Smooth muscle cell of the brain vasculature (primary cell): Measurements from ENCODE around the gene TNIK.
"Not testable (repeated sequence)": the region's sequence is repeated elsewhere in the genome, so short reads cannot be mapped to it uniquely, and the experiment has no call there.

ENCODE experiments used
- DNase-seq: peaks from one replicate; pipeline ENCODE4 v3.0.0-alpha.2; 2012; ENCODE audit warnings: low read depth, low spot score

The TNIK gene

DNA sequence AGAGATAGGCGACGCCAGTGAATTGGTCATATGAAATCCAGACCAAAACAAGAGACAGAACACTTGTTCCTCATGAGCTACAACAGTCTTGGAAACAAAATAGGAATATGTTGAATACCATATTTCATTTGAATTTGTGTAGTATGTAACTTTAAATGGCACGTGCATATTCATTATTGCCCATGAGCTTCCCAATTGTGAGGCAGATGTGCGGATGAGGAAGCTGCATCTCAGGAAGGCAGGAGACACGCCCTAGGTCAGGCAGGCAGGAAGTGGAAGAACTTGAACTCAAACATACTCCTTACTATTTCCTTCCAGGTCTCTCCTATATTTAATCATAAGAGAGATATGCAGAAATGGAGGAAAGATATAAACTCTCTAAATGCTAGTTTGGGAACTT, 326.9 kb downstream of the TNIK start:
- DNase-seq: no peak

DNA sequence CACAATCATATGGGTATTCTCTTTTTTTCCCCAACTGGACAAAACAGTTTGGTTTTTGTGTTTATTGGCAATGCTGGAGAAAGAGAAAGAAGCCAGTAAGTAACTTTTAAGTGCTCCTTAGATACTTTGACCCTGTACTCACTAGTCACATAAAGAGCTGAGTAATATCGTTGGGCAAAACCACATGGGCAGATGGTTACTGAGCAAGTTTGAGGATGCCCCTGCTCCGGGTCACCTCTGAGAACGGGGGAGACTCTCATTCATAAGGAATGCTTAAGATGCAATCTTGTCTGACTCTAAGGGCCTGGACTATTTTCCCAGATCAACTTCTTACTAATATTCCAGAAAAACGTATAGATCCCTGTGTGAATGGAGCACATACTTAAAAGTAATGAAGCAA, 327.3 kb downstream of the TNIK start:
- DNase-seq: no peak

DNA sequence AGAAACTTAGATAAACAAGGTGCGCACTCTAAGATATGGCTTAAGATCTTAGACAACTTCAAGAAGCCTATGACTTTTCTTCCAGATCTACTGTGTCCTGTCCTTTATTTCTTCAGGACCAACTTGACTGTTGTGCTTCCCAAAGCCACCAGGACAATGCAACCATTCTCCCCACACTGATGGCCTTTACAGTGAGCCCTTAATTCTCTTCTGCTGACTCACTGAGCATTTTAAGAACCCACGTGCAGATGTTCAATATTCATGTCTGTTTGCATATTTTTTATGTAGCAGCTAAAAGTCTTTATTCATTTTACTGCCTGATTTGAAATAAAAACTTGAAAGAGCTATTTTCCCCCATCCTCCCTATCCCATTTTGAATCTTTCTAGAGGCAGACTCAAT, 330.4 kb downstream of the TNIK start:
- DNase-seq: no peak

DNA sequence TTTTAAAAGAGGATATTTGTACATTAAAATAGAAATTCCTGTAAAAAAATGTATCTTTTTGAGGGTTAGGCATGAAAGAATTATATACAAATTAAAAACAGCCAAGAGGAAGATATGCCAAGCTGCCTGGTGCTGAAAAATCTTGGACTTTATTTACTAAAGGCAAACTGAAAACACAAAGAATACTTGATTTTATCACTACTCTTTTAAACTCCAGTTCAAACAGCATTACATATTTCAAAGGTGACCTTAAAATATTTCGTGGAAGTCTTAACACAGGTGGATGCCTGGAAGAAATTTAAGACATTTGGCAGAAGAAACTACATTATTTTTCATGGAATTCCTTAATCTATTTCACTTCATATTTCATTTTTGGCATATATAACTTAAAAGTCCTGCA, 332.6 kb downstream of the TNIK start:
- no peak for DNase-seq

DNA sequence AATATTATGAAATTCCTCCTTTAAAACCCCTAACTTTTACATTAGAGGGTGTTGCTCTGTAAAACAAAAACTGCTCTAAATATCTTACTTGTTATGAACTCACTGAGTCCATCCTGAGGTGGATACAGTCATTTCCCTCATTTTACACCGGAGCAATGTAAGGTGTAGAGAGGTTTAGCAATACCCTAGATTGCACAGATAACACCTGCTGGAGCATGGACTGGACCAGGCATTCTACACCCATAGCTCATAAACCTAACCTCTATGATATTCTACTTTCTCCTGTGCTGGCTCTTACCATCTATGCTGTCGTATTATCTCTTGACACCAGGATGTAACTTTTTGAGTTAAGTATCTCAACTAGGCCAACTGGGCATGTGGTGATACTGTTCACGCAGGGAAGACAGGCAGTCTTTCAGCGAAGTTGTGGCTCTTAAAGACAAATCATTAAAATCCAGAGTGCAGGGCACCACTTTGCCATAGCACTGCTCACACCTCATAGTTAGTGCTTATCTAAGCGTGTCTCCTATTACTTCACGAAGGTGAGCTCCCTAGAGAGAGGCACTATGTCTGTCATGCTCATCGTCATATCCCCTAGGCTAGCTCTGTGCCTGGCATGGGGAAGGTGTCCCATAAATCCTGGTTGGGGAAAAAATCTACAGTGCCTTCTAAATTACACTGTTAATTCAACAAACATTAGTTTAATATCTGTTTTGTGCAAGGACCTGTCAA, 333.6 kb downstream of the TNIK start:
- no peak for DNase-seq

DNA sequence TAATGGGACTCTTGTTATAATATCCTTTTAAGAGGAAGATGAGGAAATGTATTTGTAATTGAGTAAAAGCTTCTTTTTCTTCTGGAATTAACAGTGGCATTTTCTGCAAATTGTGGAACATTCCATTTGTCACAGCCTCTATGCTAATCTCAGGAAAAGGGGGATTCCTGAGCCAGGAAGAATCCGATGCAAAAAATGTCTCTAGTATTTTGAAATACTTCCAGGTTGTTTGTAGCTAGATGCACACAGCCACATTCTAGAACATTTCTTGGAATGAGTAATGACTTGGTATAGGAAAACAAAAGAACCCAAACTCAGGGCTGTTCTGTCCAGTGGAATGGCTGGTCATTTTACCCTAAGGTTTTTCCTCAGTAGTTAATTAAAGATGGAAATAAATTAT, 335.2 kb downstream of the TNIK start:
- no peak for DNase-seq

DNA sequence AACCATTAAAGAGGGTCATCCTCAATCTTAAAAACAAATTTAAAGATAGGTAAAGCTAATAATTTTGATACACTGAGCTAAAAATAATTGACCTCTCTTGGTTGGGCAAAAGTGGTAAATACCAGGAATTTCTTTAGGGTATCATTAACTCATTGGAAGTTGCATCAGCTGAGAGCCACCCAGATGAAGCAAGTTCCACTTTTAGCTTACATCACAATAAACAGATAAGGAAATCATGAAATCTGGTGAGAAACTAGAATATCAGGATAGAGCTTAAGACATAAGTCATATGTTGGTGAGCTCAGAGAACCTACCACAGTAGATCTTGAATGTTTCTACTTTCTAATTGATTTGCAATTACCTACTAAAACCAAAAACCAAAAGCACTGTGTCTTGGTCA, 336.3 kb downstream of the TNIK start:
- no peak for DNase-seq

DNA sequence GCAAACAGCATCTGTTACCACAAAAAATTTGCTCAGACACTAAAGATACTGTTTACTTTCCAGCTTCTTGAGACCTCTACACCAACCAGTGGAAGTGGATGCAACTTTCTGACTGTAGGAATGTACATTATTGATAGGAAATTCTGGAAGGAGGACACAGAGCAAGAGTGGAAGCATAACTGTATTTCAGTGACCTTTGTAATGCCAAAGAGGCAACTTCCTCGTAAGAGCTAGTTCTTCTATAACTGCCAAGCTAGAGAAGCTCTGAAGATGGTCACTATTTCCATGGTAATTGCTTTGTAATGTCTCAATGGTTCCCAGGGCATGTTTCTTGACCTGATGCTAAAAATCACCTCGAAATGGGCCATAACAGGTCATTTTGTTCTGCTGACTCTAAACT, 337.3 kb downstream of the TNIK start:
- DNase-seq: no peak

DNA sequence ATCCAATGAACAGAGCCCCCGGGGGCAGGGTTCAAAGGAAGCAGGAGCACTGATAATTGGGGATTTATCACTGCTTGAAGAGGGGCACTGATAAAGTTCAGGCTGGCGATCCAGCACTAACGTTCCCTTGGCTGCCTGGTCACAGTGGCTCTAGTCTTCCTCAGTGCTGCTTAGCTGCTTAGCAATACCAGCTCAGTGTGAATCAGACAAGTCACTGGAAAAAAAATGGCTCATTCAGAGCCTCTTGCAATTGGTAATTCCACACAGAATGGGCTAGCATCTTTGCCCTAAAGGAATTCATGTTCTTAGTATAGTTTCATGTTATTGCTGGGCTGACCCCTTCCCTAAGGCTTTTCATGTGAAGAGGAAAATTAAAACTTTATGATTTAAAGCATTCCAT, 338.0 kb downstream of the TNIK start:
- no peak for DNase-seq

DNA sequence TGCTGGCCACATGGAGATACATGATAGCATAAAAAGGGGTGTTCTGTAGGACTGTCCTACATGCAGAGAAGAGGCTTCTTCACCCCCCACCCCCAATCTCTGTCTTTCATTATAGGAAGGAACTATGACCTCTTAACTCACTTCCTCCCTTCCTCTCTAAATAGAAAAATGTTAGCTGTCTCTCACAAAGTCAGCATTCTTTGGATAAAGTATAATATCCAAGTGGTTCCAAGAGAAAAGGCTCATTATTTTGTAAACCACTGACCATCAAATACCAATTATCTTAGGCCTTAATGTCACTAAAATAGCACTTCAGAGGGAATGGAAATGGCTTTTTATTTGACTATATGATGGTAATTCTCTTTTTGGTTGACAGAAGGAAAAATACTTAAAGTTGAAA, 338.4 kb downstream of the TNIK start:
- no peak for DNase-seq

DNA sequence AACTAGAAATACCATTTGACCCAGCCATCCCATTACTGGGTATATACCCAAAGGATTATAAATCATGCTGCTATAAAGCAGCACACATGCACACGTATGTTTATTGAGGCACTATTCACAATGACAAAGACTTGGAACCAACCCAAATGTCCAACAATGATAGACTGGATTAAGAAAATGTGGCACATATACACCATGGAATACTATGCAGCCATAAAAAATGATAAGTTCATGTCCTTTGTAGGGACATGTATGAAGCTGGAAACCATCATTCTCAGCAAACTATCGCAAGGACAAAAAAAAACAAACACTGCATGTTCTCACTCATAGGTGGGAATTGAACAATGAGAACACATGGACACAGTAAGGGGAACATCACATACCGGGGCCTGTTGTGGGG, 340.8 kb downstream of the TNIK start:
- not testable (repeated sequence) for DNase-seq

DNA sequence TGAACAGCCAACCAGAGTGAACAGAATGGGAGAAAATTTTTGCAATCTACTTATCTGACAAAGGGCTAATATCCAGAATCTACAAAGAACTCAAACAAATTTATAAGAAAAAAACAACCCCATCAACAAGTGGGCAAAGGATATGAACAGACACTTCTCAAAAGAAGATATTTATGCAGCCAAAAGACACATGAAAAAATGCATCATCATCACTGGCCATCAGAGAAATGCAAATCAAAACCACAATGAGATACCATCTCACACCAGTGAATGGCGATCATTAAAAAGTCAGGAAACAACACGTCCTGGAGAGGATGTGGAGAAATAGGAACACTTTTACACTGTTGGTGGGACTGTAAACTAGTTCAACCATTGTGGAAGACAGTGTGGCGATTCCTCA, 341.2 kb downstream of the TNIK start:
- not testable (repeated sequence) for DNase-seq

DNA sequence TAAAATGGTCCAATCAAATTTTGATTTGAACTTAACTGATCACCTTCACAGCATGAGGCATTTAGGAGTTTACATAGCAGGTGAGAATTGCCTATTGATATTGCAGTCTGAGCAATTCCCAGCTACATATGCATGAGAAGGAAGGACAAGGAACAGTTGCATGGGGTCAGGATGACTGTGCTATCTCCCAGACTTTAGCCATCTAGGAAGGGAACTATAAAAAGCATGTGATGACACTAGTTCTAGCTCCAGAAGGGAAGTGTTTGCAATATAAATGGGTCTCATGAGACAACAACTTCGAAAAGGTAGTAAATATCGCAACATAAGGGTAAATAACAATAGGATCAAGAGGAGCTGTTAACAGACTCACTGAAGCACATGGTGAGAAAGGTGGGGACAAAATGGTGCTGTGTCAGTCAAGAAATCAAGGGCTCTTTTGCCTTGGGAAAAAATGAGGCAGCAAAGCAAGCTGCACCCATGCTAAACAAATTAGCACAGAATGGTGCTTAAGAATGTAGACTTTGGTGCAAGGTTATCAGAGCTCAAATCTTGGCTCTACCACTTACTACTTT, 343.3 kb downstream of the TNIK start:
- no peak for DNase-seq

DNA sequence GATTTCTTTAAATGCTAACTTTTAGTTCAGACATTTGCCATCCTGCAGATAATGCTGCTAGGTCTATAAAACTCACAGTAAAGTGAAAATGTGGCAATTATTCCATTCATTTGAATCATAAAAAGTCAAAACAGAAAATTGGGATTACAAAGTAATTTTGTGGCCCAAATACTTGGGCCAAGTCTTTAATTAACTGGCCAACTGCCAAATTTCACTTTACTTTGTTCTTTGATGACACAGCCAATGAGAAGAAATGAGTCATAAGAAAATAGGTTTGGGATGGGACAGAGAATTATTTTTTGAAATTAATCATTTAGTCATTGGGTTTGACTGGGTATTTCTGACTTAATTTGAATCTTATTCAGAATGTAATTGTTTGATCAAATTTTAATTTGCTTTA, 343.8 kb downstream of the TNIK start:
- no peak for DNase-seq

DNA sequence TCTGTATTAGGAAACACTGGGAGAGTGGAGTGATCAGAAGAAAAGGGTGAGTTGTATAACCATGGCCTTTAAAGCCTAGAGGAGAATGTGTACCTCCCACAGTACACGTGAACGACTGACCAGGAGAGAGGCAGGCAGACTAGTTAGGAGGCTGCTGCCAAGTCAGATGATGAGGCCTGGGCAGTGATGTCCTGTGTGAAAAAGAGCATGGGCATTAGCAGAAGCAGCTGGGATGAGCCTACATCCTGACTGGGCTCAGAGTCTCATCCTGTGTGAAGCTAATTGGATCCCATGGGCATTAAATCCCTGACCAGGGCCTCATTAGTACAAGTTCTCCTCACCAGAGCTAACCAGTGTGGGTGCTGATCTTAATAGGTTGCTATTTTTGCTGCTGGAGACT, 344.5 kb downstream of the TNIK start:
- DNase-seq: no peak

DNA sequence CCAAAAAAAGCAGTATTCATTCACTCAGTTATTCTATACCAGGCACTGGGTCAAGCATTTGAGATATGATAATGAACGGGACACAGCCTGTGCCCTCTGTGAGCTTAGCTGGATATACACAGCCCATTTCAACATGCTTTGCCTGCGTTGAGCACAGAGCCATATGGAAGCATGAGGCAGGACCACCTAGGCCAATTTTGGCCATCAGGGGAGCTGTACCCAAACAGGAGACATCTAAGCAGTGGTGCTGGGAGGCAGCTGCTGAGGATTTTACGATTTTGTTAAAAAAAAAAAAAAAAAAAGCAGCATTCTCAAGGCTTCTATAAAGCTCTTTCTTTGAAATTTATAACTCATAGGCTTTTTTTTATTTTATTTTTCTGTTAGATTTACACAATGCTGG, 346.5 kb downstream of the TNIK start:
- DNase-seq: no peak

DNA sequence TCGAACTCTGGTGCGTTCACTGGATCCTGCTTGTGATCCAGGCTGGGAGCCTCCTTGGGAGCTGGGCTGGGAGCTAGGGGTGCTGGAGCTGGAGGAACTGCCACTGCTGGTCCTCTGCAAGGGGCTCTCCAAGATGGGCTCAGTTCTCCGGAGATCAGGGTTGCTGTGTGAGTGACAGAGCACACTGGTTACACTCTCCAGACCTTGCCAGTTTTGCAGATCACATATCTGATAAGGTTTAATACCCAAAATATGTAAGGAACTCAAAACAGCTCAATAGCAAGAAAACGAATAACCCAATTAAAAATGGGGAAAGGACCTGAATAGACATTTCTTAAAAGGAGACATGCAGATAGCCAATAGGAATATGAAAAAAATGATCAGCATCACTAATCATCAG, 349.5 kb downstream of the TNIK start:
- DNase-seq: no peak

DNA sequence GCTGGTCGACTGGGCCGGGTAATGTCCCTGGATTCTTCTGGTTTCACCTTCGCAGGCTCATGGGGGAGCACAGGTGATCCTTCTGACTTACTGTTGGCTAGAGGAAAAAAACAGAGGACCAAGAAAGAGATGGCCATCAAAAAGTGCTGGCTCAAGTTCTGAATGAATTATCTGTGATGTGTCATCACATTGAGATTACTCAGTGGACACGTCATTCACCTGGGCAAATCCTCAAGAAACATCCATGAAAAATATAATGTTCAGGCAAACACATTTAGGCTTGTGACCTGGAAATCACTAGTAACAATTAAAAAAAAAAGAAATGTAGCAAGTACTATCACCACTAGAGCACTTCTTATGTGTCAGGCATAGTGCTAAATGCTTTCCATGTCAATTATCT, 352.1 kb downstream of the TNIK start:
- no peak for DNase-seq

DNA sequence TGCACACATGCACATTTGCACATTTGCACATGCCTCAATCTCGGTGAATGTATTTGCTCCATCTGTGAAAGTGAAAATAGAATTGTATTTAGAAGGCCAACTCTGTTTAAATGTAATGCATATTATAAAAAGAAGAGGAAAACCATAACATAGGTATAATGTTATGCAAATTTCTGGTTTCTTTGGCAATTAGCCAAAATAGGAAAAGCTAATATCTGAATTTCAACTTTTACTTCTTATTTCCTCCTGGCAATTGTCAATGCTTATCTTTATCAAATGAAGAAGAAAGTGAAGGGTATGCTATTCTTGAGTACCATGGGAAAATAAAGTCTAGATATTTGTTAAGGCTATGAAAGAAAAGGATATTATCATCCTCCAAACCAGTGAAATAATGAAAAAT, 357.0 kb downstream of the TNIK start:
- no peak for DNase-seq

DNA sequence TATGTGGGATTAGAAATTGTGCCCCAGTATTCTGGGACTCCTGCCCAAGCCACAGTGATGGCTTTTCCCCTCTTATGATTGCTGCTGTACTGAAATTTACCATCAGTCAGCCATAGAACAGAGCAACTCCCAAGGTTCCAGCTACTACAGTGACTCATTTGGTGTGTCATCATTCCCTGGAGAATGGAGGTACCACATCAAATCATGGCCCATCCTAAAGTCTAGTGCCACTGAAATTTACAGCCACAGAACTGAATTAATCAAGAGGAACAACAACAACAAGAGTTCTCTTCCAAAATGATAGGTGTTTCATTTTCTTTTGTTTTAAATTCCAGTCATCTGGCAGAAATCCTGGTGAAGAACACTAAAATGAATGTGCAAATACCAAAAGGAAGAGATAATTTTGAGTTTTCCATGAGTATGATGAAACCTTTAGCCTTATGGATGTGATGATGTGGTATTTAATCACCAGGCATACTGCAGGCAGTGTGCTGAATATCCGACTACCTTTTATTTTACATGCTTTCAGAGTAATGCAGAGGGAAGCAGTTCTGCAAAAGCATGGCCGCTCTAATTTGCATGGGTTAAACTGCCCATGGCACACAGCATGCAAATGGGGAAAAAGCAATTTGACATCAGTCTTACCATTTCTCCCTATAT, 358.1 kb downstream of the TNIK start:
- no peak for DNase-seq

DNA sequence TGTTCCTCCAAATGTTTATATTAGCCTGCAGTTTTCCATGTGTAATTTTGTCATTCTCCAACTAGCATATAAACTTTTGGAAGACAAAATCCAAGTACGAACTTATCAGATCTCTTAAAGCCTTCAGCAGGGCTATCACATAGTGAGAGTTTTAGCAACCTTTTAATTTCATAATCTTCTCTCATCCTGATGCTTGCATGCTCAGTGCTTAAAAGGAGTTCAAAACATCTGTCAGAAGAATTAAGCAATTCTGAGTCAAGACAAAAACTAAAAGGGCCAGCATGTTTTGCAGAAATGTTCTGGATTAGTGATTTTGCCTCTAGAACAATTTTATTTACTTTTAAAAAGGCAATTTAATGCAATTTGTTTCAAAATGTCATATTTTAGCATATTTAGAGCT, 360.3 kb downstream of the TNIK start:
- no peak for DNase-seq

DNA sequence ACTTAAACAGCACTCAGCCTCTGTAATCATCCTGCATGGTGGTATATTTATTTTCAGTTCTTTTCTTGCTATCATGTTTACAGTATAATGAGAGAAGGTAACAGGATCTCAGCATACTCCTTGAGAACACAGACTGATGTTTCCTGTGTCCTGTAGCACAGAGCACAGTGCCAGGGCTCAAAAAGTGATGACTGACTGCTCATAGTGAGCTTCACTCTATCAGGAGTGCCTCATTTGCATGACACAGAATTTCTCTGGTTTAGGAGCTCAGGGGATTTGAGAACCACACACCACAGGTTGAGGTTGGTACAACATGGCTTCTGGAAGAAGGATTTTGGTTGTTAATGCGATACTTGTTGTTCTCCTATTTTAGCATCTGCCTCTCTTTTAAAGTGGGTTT, 365.1 kb downstream of the TNIK start:
- no peak for DNase-seq

DNA sequence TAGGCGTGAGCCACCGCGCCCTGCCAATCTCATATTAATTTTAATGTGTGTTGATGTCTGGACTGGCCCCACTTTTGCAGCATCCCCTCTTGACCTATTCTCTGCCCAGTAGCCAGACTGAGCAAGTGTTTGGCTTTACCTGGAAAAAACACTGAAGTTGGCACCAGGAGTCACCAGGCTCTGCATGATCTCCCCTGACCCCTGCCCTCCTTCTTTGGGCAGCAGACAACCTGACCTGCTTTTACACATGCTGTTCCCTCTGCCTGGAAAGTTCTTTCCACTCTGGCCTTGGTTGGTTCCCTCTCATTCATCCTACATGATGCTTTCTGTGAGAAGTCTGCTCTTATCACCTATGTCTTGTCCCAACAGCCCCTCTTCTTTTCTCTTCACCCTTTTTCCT, 365.8 kb downstream of the TNIK start:
- no peak for DNase-seq
